Measurements from ENCODE around the gene LMX1A. TPM values are rescaled to one million over a fixed set of nuclear protein-coding genes. Genes with fewer than 3 reads are reported as not detected.

The LMX1A gene
- total and polyA plus RNA-seq, 9 of the 15 experiments (the other 6 are each of a cell fraction or from before 2014, with no cell fraction given) = not detected

GRCh38 chr1:165315481-165315880 is 41.0 kb downstream of the LMX1A start:
- Histone ChIP-seq H3K27me3 (ENCODE audit: control insufficient read depth in 2 of 2, insufficient read depth in 2 of 2, low read length in 2 of 2) (no peaks in the 10 kb centered on the region), H3K9me3 (replicated peaks; ENCODE audit: control insufficient read depth, insufficient read depth, low read depth, low read length) (no peaks in the 10 kb centered on the region), H3K79me2 (ENCODE audit: control insufficient read depth, insufficient read depth, low read length) (no peaks in the 10 kb centered on the region), H4K20me1 (replicated peaks; ENCODE audit: control insufficient read depth, insufficient read depth, low read length) (no peaks in the 10 kb centered on the region), H3K4me1 (replicated peaks in 1 of 2; ENCODE audit: control insufficient read depth in 2 of 2, insufficient read depth in 2 of 2, low read length in 2 of 2) (no peaks in the 10 kb centered on the region), H3K4me2 (ENCODE audit: insufficient read depth, low read length) (no peak overlapping the region), H3K27ac (ENCODE audit: extremely low read depth, low read depth, low read length) (no peak overlapping the region), H3K36me3 (ENCODE audit: control insufficient read depth, insufficient read depth, low read length) (no peaks in the 10 kb centered on the region), H2AFZ (ENCODE audit: low read depth, low read length) (no peak overlapping the region), H3K9me1 (ENCODE audit: control insufficient read depth, insufficient read depth, low read length) (no peaks in the 10 kb centered on the region), H3K9ac (ENCODE audit: insufficient read depth in 1 of 2, low read depth in 2 of 2, low read length in 2 of 2) (no peak overlapping the region), H3K4me3 (no peak overlapping the region)
- ChIA-PET POLR2A (no interaction called here), CTCF (ENCODE audit: low intra/inter-chr PET ratio) (no interaction called here)
- in situ Hi-C loops (cut with MboI) = no loop called here
- no TSS peak for BruUV-seq (replicated peaks)
- no peak for FAIRE-seq
- 3% methylated on average over 3 of the region's 3 CpGs for WGBS (ENCODE audit: insufficient coverage, low coverage, missing lambda C conversion rate)
- TF ChIP-seq PHTF2 (CRISPR knock-in tag; IDR thresholded peaks at IDR 0.05) (no peak), DPF2 (IDR thresholded peaks at IDR 0.05) (no peak), MXI1 (IDR thresholded peaks at IDR 0.05; ENCODE audit: low read depth, low read length) (no peak), AFF4 (CRISPR knock-in tag; IDR thresholded peaks at IDR 0.05) (no peak)
- DNase-seq (ENCODE audit: extremely low read depth in 1 of 4, low spot score in 3 of 4) = no peak
- intact Hi-C loops (cut with micrococcal nuclease) = no loop called here
- no peak for ATAC-seq
